Activated T-helper 1 cell treated with anti-CD3 and anti-CD28 coated beads, Interleukin-2, amount 50 U/mL, for 16 hours (primary cell): ENCODE results near the gene ADGRF3.
A peak's percentile ranks its signal among the peaks of the same experiment; 100 is the strongest.
"Not testable (repeated sequence)": the region's sequence is repeated elsewhere in the genome, so short reads cannot be mapped to it uniquely, and the experiment has no call there.

Source experiments
- DNase-seq, 2 donors: peaks; one replicate each; pipeline ENCODE4 v3.0.0-alpha.2; 2020; ENCODE audit warnings: low read depth in 1 of 2, low spot score in 1 of 2

The ADGRF3 gene

DNA sequence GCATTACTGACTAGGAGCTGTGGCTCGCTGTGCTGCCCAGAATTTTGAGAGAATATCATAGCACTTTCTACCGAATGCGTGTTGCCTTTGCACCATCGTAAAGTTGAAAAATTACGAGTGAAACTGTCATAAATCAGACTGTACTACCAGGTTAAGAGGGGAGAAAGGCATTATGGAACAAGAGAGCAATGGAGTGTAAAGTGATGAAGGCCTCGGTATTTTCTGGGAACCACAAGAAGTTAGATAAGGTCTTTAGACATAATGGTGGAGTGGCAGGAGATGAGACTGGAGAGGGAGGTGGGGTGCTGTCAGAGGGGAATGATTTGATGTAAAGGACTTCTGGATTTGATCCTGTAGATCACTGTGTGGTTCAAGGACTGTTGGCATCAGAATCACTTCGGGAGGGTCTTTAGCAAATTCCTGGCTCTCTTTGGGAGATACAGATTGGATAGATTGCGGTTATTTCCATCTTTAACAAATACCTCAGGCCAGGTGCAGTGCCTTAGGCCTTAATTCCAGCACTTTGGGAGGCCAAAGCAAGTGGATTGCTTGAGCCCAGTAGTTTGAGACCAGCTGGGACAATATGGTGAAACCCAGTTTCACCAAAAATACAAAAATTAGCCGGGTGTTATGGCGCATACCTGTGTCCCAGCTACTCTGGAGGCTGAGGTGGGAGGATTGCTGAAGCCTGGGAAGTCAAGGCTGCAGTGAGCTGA is 4.9 kb upstream of the ADGRF3 start:
- DNase-seq, result no peak

DNA sequence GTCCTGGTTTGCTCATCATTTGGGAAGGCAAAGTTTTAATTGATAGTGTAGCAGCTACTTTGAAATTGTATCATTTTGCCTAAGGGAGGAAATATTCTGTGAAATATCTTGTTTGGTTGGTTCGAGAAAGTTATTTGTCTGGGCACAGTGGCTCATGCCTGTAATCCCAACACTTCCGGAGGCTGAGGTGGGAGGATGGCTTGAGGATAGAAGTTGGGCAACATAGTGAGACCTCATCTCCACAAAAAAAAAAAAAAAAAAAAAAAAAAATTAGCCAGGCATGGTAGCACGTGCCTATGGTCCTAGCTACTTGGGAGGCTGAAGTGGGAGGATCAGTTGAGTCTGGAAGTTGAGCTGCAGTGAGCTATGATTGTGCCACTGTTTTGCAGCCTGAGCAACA is 3.1 kb upstream of the ADGRF3 start:
- DNase-seq, result no peak

DNA sequence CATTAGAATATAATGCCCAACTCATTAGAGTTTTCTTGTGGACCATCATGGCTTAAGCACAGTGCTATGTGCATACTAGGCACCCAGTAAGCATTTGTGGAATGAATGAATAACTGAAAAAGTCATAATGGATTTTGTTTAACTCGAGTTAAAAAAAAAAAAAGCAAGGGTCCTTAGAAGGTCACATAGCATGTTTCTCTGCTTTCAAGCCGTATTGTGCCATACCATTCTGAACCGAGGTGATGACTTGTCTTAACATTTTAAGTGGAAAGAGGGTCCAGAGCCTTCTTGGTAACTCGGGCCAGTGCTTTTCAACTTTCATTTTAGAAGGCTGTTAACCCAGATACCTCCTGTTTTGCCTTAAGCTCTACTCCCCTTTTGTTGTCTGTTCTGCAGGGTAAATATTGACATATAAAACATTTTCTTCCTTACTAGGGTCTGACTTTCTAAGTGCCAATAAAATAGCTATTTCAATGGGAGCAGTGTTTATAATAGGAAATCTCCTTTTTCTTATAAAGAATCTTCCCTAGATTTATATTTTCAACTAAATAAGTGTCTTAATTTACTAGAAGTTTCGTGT is 787 bp upstream of the ADGRF3 start:
- DNase-seq, result no peak

DNA sequence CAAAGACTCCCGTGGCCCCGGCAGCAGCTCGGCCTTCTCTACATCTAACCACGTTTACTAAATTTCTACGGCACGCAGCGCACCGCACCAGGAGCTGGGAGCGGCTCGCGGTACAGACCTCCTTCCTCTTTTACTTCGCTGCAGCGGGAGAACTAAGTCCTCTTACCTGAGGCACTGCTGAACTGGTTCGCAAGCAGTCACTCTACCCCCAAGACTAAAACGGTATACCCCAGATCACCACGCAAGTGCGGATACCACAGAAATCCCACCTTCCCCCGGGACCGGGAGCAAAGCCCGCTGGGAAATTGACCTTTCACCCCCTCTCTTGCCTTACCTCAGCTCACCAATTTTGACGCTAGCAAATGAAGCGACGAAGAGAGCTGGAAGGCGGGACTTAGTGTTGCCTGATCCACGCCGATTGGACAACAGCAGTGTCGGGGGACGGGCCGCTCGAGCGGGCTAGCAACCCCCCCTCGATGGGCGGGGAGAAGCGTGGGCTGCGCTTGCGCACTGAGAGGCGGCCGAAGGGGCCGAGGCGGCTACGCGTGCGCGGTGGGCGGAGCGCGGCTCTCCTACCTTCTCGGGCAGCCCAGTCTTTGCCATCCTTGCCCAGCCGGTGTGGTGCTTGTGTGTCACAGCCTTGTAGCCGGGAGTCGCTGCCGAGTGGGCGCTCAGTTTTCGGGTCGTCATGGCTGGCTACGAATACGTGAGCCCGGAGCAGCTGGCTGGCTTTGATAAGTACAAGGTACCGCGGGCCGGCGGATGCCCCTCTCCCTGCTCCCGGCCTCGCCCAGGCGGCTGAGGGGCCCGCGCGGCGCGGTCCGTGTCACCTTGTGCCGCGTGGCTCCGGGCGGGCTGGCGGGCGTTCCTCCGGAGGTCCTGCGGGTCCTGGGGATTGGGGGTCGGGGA is 790 bp downstream of the ADGRF3 start, which contains the start of gene SELENOI:
SELENOI (plus strand) TSS at position 599 of the 909 bp plus-strand sequence; CDS start at position 689, 90 bp downstream.
- DNase-seq, result peak; percentile 98 to 99

DNA sequence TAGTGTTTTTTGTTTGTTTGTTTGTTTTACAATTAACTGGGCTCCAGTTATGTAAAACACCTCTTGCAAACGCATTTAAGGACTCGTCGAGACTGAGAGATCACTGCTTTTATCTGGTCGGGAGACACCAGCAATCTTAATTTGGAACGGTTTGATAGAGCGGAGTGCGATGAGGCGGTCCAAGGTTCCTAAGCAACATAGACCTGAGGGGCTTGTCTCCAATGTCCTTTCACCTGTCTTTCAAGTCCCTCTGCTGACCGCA is 1.4 kb downstream of the ADGRF3 start:
- no peak for DNase-seq

DNA sequence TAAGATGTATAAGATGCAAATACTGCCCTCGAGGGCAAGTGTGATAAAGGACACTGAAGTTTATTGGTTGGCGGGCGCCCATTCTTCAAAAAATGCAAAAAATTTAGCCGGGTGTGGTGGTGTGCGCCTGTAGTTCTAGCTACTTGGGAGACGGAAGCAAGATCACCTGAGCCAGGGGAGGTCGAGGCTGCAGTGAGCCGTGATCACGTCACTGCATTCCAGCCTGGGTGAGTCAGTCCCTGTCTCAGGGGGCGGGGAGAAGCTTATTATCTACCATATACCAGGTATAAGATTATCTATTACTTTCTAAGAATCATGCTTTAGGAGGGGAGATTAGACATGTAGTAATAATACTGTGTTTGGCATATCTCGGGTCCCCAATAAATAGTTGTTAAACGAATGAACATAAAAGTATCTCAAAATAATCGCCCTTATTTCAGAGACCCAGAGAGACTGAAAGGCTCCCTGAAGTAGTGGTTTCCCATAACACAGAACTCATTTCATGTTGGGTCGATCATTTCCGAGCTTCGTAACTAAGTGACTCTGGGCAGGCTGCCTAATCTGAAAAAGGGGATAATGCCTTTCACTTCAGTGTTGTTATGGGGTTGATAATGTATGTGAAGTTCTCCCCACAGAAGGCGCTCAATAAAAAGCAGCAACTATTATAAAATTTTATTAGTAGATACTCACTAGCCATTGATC is 1.9 kb downstream of the ADGRF3 start:
- no peak for DNase-seq

DNA sequence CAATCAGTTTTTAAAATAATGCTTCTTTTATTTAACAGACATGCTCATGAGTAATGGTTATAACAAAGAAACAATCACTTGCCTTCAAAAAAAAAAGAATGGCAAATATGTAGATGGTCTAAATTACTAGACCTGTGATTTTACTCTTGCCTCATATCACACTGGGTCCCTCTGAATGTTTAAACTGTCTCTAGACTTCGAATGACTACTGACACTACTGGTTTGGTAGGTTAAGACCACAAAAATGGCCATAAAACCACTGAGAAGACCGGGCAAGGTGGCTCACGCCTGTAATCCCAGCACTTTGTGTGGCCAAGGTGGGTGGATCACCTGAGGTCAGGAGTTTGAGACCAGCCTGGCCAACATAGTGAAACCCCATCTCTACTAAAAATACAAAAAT is 5.8 kb downstream of the ADGRF3 start:
- DNase-seq, result no peak

DNA sequence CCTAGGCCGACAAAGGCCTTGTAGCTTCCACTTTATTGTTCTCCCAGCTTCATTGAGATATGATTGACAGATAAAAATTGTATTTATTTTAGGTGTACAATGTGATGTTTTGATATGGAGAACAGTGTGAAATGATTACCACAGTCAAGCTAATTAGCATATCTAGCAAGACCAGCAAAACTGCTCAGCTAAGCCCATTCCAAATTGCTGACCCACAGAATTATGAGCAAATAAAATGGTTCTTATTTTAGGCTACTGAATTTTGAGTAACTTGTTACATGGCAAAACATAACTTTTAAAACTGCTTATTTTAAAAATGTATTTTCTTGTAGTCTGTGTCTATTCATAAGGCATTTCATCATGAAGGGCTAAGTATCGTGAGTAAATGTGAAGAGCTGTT is 9.3 kb downstream of the ADGRF3 start:
- DNase-seq, result no peak

DNA sequence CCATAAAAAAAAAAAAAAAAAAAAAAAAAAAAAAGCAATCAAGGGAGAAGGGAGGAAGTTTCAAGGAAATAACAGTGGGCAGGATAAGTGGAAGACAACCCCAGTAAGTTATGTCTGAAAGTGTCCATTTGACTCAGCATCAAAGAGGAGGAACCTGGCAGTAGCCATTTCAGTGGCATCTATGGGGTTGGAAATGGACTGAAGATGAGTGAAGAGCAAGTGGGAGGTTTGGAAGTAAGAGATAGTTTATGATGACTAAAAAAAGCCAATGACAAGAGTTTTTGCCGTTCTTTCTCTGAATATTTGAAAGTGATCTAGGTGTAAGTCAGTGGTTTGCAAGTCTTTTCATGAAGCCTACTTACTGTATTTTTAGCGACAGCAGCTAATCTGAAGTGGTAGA is 9.9 kb downstream of the ADGRF3 start:
- DNase-seq, result no peak

DNA sequence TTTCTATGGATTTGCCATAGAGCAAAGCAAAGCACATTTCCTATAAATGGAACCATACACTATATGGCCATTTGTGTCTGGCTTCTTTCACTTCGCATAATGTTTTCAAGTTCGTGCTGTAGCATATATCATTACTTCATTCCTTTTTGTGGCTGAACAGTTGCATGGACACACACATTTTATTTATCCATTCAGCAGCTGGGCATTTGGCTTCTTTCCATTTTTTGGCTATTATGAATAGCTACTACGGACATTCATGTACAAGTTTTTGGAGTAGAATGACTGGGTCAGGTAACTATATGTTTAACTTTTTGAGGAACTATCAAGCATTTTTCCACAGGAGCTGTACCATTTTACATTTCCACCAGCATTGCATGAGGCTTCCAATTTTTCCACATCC is 11.4 kb downstream of the ADGRF3 start:
- DNase-seq, result no peak

DNA sequence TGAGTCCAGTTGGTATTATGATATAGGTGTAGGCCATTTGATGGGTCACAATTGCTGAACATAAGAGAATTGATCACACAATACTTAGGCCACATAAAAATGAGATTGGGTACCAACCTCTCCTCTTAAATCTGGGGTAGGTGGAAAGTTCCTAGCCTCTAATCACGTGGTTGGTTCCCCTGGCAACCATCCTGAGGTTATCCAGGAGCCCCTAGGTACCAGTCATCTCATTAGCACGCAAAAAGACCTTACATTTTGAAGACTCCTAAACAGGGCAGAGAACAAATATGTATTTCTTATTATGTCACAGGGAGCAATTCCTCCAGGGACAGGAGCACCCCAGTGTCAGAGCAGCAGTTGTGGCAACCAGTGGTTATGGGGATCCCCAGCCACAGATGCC is 13.3 kb downstream of the ADGRF3 start:
- DNase-seq, result no peak

DNA sequence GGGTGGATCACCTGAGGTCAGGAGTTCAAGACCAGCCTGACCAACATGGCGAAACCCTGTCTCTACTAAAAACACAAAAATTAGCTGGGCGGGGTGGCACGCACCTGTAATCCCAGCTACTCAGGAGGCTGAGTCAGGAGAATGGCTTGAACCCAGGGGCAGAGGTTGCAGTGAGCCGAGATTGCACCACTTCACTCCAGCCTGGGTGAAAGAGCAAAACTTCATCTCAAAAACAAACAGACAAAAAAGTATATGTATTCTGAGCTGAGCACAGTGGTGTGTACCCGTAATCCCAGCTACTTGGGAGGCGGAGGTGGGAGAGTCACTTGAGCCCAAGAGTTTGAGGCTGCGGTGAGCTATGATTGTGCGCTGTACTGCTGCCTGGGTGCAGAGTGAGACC is 15.3 kb downstream of the ADGRF3 start:
- DNase-seq, result not testable (repeated sequence)

DNA sequence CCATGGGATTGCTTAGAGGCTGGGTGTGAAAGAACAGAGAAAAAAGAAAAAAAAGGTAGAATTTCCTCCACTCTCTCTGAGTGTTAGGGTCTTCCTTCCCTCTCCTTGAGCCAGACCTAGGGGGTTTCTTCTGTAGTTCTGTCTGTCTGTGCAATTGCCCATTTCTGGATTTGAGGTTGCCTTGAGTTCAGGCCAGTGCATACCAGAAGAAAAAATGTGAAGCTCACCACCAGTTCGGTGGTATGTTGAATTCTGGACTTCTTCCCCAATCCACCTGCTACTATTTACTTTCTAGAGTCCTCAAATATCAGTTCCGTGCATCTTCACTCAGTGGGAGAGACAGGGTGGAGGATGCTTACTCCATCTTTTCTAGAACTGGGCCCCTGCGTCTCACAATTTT is 16.0 kb downstream of the ADGRF3 start:
- DNase-seq, result no peak

DNA sequence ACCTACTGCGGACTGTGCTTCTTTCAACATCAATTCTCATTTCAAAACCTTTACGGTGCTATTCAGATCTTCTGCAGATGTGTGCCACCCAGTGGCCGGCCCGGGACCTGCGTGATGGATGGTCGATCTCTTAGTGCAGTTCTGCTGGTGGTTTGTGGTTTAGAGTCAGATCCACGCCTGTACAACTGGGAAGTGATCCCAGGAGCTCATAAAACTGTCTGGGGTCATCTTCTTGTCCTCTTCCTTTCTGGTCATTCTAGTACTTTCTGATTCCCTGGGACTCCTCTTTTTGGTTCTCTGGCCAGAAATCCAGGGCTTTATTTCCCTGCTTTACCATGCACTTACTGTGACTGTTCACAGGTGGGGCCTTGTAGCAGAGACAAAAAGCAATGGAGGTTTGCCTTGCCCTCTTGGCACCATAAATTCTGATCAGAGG is 16.5 kb downstream of the ADGRF3 start:
- peak; percentile 62 to 70 for DNase-seq

DNA sequence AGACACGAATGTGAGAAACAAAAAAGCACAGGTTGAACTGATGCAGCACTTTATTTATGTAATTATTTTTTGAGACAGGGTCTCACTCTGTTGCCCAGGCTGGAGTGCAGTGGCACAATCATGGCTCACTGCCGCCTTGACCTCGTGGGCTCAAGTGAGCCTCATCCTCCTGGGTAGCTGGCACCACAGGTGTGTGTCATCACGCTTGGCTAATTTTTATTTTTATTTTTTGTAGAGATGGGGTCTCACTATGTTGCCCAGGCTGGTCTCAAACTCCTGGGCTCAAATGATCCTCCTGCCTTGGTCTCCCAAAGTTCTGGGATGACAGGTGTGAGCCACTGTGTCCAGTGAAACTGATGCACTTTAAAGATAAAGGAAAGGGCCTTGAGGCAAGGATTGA is 17.5 kb downstream of the ADGRF3 start:
- not testable (repeated sequence) for DNase-seq

DNA sequence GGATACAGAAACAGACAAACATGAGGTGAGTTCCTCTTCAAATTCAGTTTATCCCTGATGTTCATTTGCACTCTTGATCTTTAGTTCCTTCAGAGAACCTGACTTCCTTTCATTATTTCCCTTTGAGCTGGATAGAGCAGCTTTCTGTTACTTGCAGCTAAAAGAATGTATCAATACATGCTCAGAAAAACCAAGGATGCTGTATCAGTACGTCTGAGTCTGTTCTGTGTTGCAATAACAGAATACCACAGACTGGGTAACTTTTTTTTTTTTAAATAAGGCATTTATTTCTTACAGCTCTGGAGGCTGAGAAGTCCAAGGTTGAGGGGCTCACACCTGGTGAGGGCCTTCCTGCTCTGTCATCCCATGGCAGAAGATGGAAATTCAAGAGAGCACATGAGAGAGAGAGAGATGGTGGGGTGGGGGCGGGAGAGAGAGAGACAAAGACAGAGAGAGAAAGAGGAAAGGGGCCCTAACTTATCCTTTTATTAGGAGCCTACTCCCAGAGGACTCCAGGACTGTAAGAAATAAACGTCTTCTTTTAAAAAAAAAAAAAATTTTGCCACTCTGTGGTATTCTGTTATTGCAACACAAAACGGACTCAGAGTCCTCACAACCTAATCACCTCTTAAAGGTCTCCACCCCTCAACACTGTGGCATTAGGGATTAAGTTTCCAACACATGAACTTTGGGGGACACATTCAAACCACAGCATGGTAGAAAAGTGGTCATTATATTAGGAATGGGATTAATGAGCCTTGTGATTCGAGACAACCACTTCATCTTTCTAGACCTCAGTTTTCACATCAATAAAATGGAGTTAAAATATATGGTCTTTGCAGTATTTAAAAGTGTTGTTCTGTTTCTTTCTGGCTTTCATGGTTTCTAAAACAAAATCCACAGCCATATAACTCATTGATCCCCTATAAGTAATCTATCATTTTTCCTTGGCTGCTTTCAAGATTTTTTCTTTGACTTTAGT is 19.0 kb downstream of the ADGRF3 start:
- DNase-seq, result no peak

DNA sequence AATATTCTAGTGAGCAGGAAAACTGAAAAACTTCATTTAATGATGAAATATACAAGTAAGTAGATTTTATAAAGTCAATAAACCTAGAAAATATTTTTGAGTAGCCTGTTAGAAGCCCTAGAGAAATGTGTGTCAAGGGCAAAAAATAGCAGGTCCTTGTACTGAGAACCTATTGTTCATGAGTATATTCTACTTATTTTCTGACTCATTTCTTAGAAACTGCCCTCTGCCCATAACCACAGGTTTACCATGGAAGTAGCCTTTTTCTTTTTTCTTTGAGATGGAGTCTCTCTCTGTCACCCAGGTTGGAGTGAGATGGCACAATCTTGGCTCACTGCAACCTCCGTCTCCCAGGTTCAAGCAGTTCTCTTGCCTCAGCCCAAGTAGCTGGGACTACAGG is 20.1 kb downstream of the ADGRF3 start:
- no peak for DNase-seq

DNA sequence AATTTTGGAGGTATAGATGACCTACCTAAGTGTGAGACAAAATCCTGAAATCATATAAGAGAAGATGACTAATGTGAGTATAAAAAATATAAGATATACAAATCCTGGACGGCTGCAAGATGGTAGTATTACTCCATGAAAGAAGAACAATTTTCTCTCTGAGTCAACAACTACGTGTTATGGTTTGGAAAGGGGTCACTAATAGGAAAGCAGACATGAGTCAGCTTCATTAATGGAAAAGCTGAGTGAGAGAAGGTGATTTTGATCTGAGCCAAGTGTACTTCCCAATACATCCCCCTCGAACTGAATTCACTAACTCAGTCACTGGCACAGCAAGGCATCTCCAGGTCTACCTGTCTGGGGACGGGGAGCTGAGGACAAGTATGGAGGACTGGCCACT is 20.7 kb downstream of the ADGRF3 start:
- DNase-seq, result no peak

DNA sequence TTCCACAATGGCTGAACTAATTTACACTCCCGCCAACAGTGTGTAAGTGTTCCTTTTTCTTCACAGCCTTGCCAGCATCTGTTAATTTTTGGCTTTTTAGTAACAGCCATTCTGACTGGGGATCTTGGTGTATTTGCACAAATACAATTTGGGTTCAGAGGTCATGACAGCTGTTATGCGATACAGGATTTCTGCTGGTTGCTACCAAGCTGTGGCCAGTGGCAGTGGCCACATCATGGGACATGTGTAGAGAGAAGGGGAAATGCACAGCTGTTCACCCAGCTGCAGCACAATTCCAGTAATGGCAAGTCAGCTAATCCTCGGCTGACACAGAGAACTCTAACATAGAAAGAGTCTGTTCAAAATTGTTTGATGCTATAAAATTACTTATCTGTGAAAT is 21.7 kb downstream of the ADGRF3 start:
- no peak for DNase-seq

DNA sequence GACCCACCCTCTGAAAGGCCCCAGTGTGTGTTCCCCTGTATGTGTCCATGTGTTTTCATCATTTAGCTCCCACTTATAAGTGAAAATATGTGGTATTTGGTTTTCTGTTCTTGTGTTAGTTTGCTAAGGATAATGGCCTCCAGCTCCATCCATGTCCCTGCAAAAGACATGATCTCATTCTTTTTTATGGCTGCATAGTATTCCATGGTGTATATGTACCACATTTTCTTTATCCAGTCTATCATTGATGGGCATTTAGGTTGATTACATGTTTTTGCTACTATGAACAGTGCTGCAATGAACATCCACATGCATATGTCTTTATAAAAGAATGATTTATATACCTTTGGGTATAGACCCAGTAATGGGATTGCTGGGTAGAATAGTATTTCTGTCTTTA is 22.1 kb downstream of the ADGRF3 start:
- DNase-seq, result not testable (repeated sequence)
